GM23338 (cell line): ENCODE results near the gene KSR2.

Source experiments
- CTCF ChIP-seq, 2 experiments: fragments of 200-600 bp in 1 of 2; sonication (generic) in 1 of 2; conservative IDR thresholded peaks; 2 replicates each; pipeline versions ENCODE4 v1.5.1 to v1.6.1; 2016 to 2017; ENCODE audit warnings: antibody characterized with exemption in 2 of 2, low read depth in 2 of 2, mild to moderate bottlenecking in 2 of 2, moderate library complexity in 1 of 2
- ETS1 ChIP-seq: IDR thresholded peaks from 2 replicates; pipeline ENCODE4 v1.6.1; 2016; ENCODE audit warnings: antibody characterized with exemption
- EZH2phosphoT487 ChIP-seq: fragments of 200-600 bp; sonication (generic); IDR thresholded peaks from one replicate; pipeline ENCODE4 v1.8.1; 2018; ENCODE audit warnings: antibody characterized with exemption; ENCODE audit not compliant: unreplicated experiment
- POLR2AphosphoS5 ChIP-seq: IDR thresholded peaks from 2 replicates; pipeline ENCODE4 v1.6.1; 2016; ENCODE audit warnings: antibody characterized with exemption, low read depth
- REST ChIP-seq: IDR thresholded peaks from one replicate; pipeline ENCODE4 v1.6.1; 2018; ENCODE audit warnings: antibody characterized with exemption; ENCODE audit not compliant: unreplicated experiment
- ZNF114 ChIP-seq: fragments of 250-450 bp; sonication (Bioruptor Pico); IDR thresholded peaks from 2 replicates; pipeline ENCODE4 v1.5.0; 2020; ENCODE audit warnings: mild to moderate bottlenecking, moderate library complexity

- no peak for TF ChIP-seq CTCF (conservative IDR thresholded peaks at IDR 0.05; ENCODE audit: low read depth in 2 of 2)
- TF ChIP-seq EZH2phosphoT487 = no peak
- no peak for TF ChIP-seq ZNF114 (CRISPR knock-in tag)
- TF ChIP-seq REST = no peak
- no peak for TF ChIP-seq POLR2AphosphoS5
- no peak for TF ChIP-seq ETS1
Measured at GRCh38 chr12:117688446-117688845, 280.3 kb downstream of the KSR2 start.
